HUES48 (cell line): Measurements from ENCODE around the gene PDPK1.
"Not testable (repeated sequence)": the region's sequence is repeated elsewhere in the genome, so short reads cannot be mapped to it uniquely, and the experiment has no call there.

Source experiments
- H3K27ac ChIP-seq: one replicate; pipeline ENCODE4 v1.7.0; 2013; ENCODE audit warnings: low read depth, low read length, inconsistent platforms
- H3K27me3 ChIP-seq: 2 replicates; pipeline ENCODE4 v1.6.1; 2013; ENCODE audit warnings: mild to moderate bottlenecking, low read length; ENCODE audit not compliant: control insufficient read depth, insufficient read depth
- H3K36me3 ChIP-seq: 2 replicates; pipeline ENCODE4 v1.6.1; 2013; ENCODE audit warnings: low read length; ENCODE audit not compliant: control insufficient read depth, insufficient read depth
- H3K4me1 ChIP-seq: 2 replicates; pipeline ENCODE4 v1.6.1; 2013; ENCODE audit warnings: mild to moderate bottlenecking, low read length; ENCODE audit not compliant: control insufficient read depth, insufficient read depth
- H3K4me3 ChIP-seq: 2 replicates; pipeline ENCODE4 v1.5.1; 2013; ENCODE audit warnings: mild to moderate bottlenecking, low read depth, low read length
- H3K9ac ChIP-seq: 2 replicates; pipeline ENCODE4 v1.6.1; 2013; ENCODE audit warnings: mild to moderate bottlenecking, low read depth, low read length, moderate library complexity
- H3K9me3 ChIP-seq: 2 replicates; pipeline ENCODE4 v1.6.1; 2013; ENCODE audit warnings: low read length; ENCODE audit not compliant: control insufficient read depth, insufficient read depth

The PDPK1 gene

DNA sequence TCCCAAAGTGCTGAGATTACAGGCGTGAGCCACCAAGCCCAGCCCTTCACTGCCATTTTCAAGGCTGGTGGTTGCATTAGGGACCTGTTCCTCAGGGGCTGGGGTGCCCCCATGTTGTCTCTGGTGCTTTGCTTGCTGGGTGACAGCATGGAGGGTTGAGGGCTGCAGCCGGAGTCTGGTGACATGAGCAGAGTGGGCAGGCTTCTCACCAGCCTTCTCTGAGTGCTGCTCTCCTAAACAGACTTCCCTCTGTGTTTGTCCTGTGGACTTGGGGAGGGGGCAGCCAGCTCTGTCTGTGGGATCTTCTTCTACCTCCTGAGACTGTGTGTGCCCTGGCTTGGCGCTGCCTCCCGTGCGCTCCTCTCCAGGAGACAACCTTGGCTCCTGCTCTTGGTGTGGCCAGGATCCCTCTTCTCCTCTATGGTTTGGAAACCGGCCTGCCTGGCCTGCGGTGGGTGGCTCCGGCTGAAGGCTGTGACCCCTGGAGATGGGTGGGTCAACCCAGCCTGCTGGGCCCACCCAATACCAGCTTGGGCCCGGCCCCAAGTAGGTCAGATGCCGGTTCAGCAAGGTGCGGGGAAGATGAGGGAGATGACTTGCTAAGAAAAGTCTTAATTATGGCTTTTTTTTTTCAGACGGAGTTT lies 72.1 kb downstream of the PDPK1 start:
- H3K9me3 ChIP-seq, result no peaks in the 10 kb centered on the region
- H3K4me3 ChIP-seq, result no peak overlapping the region
- H3K27me3 ChIP-seq, result no peaks in the 10 kb centered on the region
- H3K9ac ChIP-seq, result no peak overlapping the region
- H3K36me3 ChIP-seq, result peaks cover 23% of the 10 kb centered on the region
- no peaks in the 10 kb centered on the region for H3K4me1 ChIP-seq
- H3K27ac ChIP-seq, result no peak overlapping the region

- no peak overlapping the region for H3K27ac ChIP-seq
- H3K9ac ChIP-seq, result no peak overlapping the region
- no peaks in the 10 kb centered on the region for H3K27me3 ChIP-seq
- no peaks in the 10 kb centered on the region for H3K9me3 ChIP-seq
- H3K4me3 ChIP-seq, result no peak overlapping the region
- H3K36me3 ChIP-seq, result peaks cover 25% of the 10 kb centered on the region
- no peaks in the 10 kb centered on the region for H3K4me1 ChIP-seq
Measured at GRCh38 chr16:2610781-2611498, 73.1 kb downstream of the PDPK1 start.

DNA sequence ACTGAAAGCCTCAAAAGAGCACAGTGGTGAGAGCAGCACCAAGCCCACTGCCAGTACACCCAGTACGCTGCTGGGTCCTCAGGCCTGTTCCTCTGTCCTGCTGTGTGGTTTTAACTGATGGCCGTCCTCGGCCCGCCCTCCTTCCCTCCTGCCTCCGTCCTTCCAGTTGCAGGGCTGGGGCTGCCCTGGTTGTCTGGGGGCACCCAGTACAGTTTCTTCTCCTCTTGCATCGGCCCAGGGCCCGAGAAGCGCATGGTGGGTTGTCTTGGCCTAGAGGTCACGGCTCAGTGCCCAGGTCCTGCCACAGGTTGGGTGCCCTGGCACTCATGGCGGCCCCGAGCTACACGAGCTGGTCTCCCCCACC lies 73.7 kb downstream of the PDPK1 start:
- Histone ChIP-seq H3K36me3 (peaks cover 25% of the 10 kb centered on the region), H3K9ac (no peak overlapping the region), H3K4me1 (no peaks in the 10 kb centered on the region), H3K27ac (no peak overlapping the region), H3K4me3 (no peak overlapping the region), H3K27me3 (no peaks in the 10 kb centered on the region), H3K9me3 (no peaks in the 10 kb centered on the region)

DNA sequence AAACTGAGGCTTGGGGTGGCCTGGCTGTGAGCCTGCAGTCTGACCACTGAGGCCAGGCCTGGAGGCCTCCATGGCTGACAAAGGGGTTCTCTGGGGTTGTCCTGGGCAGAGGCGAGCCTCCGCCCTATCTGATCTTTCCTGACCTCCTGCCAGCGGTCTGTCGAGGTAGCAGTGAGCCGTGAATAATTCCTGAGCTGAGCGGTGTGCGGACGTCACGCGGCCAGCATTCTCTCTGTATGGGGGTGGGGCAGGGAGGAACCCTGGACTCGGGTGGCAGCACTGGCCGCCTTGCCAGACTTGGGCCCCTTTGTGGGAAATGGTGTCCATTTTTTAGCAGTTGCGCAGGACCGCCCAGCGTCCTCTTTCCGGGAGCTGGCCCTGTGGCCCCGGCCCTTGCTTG lies 74.1 kb downstream of the PDPK1 start:
- H3K9me3 ChIP-seq, H3K4me3 ChIP-seq, H3K4me1 ChIP-seq, H3K27me3 ChIP-seq, H3K27ac ChIP-seq, H3K9ac ChIP-seq: not testable (repeated sequence)
- peaks cover 25% of the 10 kb centered on the region for H3K36me3 ChIP-seq

DNA sequence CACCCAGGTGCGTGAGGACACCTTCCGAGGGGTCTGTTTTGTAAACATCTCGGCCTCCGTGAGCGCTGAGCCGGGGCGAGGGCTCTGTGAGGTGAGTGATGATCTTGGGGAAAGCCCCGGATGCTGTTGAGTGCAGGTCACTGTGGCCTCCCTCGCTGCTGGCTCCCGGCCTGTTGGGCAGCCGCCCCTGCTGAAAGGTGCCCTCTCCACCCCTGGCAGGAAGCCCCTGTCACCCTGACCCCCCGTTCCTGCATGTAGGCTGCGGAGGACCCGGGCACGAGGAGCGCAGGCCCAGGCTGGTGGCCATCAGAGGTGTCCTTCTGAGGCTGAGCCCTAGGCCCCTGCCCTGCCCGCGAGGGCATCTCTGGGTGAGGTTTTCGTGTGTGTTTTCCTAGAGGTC lies 75.4 kb downstream of the PDPK1 start:
- not testable (repeated sequence) for H3K4me3 ChIP-seq, H3K9me3 ChIP-seq, H3K27me3 ChIP-seq, H3K9ac ChIP-seq, H3K4me1 ChIP-seq, H3K27ac ChIP-seq
- H3K36me3 ChIP-seq, result peaks cover 25% of the 10 kb centered on the region

DNA sequence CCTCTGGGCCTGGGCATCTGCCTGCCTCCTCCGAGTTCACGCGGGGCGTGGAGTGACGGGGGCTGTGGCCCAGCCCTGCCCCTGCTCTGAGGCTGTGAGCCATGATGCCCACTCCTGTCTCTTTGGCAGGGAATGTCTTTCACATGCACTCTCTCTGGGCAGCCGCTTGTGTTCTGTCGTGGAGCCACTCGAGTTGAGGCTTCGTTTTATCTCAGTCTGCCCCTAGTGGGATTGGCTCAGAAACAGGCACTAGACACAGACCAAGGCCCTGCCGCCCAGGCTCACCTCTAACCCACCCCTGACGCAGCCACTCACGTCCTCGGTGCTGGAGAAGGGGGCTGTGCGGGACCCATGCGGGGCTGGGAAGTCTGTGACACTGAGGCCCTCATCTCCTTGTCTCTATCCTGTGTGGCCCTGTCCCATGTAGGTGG lies 77.0 kb downstream of the PDPK1 start:
- Histone ChIP-seq H3K27ac (no peak overlapping the region), H3K36me3 (peaks cover 25% of the 10 kb centered on the region), H3K4me1 (no peaks in the 10 kb centered on the region), H3K9ac (no peak overlapping the region), H3K4me3 (no peak overlapping the region), H3K9me3 (no peaks in the 10 kb centered on the region), H3K27me3 (no peaks in the 10 kb centered on the region)

DNA sequence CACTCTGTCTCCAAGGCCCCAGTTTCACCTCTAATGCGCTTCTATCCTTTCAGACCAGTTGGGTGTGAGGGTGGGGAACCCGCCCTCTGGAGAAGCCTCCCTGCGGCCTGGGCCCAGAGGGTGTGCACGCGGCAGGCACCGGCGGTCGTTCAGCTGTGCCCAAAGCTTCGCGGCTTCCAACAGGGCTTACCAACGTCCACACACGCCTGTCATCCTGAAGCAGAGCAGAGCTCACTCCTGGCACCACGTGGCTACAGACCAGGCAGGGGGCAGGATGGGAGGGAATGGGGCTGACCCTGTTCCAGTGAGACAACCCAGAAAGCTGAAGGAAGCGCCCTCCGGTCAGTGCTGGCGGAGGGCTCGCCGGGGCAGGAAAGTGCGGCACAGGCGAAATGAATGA lies 81.1 kb downstream of the PDPK1 start:
- H3K9ac ChIP-seq, H3K9me3 ChIP-seq, H3K27me3 ChIP-seq, H3K4me1 ChIP-seq, H3K27ac ChIP-seq, H3K4me3 ChIP-seq, H3K36me3 ChIP-seq: not testable (repeated sequence)

DNA sequence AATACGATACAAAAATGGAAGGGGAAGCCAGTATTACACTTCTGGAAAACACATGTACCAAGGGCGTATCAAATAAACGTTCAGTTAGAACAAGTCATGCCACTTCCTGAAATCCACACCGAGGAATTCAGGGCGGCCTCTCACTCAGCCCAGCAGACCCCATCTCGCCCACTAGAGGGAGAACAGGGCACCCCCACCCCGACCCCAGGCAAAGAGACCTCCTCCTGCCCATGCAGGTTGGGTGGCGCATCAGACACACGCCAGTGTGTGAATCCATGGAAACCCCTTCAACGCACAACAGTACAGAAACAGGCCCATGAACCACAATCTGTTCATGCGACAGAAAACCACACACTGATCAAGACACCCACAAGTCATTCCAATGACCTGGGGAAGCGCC lies 81.8 kb downstream of the PDPK1 start:
- H3K27ac ChIP-seq, H3K27me3 ChIP-seq, H3K9me3 ChIP-seq: not testable (repeated sequence)

GRCh38 chr16:2620870-2621269 lies 83.0 kb downstream of the PDPK1 start:
- not testable (repeated sequence) for H3K4me3 ChIP-seq, H3K4me1 ChIP-seq, H3K9ac ChIP-seq, H3K9me3 ChIP-seq, H3K36me3 ChIP-seq, H3K27me3 ChIP-seq, H3K27ac ChIP-seq

More for the DNA sequence above, 81.8 kb downstream of the PDPK1 start:
- not testable (repeated sequence) for H3K36me3 ChIP-seq, H3K4me1 ChIP-seq, H3K4me3 ChIP-seq, H3K9ac ChIP-seq

GRCh38 chr16:2621395-2621794 lies 83.6 kb downstream of the PDPK1 start:
- H3K27ac ChIP-seq, H3K9ac ChIP-seq, H3K9me3 ChIP-seq, H3K27me3 ChIP-seq, H3K4me1 ChIP-seq, H3K36me3 ChIP-seq, H3K4me3 ChIP-seq: not testable (repeated sequence)

- H3K27ac ChIP-seq, H3K4me3 ChIP-seq, H3K9me3 ChIP-seq, H3K4me1 ChIP-seq, H3K27me3 ChIP-seq, H3K9ac ChIP-seq, H3K36me3 ChIP-seq: not testable (repeated sequence)
Measured at GRCh38 chr16:2627075-2627474, 89.3 kb downstream of the PDPK1 start.
